Measurements from ENCODE around the gene SMIM38.

SMIM38 gene

DNA sequence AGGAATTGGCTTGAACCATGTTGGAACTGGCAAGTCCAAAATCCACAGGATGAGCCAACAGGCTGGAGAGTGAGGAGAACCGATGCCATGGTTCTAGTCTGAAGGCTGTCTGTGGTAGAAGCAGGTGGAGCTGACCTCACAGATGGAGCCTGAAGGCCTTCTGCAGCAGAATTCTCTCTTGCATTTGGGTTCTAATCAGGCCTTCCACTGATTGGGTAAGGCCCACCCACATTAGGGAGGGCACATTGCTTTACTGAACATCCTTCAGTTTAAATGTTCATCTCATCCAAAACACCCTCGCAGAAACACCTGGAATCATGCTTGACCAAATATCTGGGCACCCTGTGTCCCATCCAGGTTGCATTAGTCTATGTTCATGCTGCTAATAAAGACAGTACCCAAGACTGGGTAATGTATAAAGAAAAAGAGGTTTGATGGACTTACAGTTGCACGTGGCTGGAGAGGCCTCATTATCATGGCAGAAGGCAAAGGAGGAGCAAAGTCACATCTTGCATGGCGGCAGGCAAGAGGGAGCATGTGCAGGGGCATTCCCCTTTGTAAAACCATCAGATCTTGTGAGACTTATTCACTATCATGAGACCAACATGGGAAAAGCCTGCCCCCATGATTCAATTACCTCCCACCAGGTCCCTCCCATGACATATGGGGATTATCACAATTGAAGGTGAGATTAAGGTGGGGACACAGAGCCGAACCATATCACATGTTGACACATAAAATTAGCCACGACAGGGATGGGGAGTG lies 15.9 kb downstream of the SMIM38 start:
- no peaks in the 10 kb centered on the region for H3K79me2 ChIP-seq (ENCODE audit: insufficient read depth, low read length)
- no peaks in the 10 kb centered on the region for H3F3A ChIP-seq (ENCODE audit: insufficient read depth, low read length)
- no peaks in the 10 kb centered on the region for H3K9me3 ChIP-seq (ENCODE audit: low read length)
- no peak overlapping the region for H3K4me2 ChIP-seq (ENCODE audit: low read length)
- H3K4me1 ChIP-seq (ENCODE audit: insufficient read depth, low read length, severe bottlenecking) = no peaks in the 10 kb centered on the region
- no peaks in the 10 kb centered on the region for H3K36me3 ChIP-seq (ENCODE audit: insufficient read depth, low read length)
- no peak overlapping the region for H2AFZ ChIP-seq (ENCODE audit: low read length)
- H3K9me2 ChIP-seq (ENCODE audit: low read depth, low read length) = no peaks in the 10 kb centered on the region
- H4K20me1 ChIP-seq (ENCODE audit: insufficient read depth, low read length) = no peaks in the 10 kb centered on the region
- no peak overlapping the region for H3K9ac ChIP-seq (ENCODE audit: low read length)
- TF ChIP-seq, protein P1, sequence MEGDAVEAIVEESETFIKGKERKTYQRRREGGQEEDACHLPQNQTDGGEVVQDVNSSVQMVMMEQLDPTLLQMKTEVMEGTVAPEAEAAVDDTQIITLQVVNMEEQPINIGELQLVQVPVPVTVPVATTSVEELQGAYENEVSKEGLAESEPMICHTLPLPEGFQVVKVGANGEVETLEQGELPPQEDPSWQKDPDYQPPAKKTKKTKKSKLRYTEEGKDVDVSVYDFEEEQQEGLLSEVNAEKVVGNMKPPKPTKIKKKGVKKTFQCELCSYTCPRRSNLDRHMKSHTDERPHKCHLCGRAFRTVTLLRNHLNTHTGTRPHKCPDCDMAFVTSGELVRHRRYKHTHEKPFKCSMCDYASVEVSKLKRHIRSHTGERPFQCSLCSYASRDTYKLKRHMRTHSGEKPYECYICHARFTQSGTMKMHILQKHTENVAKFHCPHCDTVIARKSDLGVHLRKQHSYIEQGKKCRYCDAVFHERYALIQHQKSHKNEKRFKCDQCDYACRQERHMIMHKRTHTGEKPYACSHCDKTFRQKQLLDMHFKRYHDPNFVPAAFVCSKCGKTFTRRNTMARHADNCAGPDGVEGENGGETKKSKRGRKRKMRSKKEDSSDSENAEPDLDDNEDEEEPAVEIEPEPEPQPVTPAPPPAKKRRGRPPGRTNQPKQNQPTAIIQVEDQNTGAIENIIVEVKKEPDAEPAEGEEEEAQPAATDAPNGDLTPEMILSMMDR (IDR thresholded peaks at IDR 0.05; ENCODE audit: low read length) = no peak
- no peak for TF ChIP-seq EZH2 (IDR thresholded peaks at IDR 0.05; ENCODE audit: borderline replicate concordance, low read length)
- H3K27me3 ChIP-seq (ENCODE audit: insufficient read depth, low read length) = peaks cover 6% of the 10 kb centered on the region; the same call in 1 of the 2 replicates
- H3K4me3 ChIP-seq (ENCODE audit: low read depth, low read length, poor library complexity, severe bottlenecking) = no peak overlapping the region
- no peak overlapping the region for H3K27ac ChIP-seq (ENCODE audit: low read depth, low read length, poor library complexity, severe bottlenecking)

DNA sequence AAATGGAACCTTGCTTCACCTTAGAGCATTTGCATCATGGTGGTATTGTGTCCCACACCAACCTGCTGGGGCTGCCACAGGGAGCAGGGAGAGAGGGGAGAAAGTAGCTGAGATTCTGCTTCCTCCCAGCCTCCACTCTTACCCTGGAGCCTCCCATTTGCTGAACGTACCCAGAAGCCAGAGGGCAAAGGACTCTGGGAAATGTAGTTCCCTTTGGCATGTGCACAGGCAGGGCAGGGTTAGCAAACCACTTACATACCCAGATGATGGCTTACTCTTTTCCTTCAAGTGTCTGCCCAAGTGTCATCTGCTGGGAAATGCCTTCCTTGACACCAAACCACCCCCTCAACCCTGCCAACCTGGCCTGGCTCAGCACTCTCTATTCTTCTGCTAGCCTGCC lies 16.9 kb downstream of the SMIM38 start:
- H2AFZ ChIP-seq (ENCODE audit: low read length) = no peak overlapping the region
- H3K9me3 ChIP-seq (ENCODE audit: low read length) = no peaks in the 10 kb centered on the region
- no peak overlapping the region for H3K27ac ChIP-seq (ENCODE audit: low read depth, low read length, poor library complexity, severe bottlenecking)
- TF ChIP-seq, protein P1 (IDR thresholded peaks at IDR 0.05; ENCODE audit: low read length) = no peak
- no peak for TF ChIP-seq EZH2 (IDR thresholded peaks at IDR 0.05; ENCODE audit: borderline replicate concordance, low read length)
- no peaks in the 10 kb centered on the region for H3K79me2 ChIP-seq (ENCODE audit: insufficient read depth, low read length)
- H3K4me1 ChIP-seq (ENCODE audit: insufficient read depth, low read length, severe bottlenecking) = no peaks in the 10 kb centered on the region
- H3K4me3 ChIP-seq (ENCODE audit: low read depth, low read length, poor library complexity, severe bottlenecking) = no peak overlapping the region
- peaks cover 6% of the 10 kb centered on the region; the same call in 1 of the 2 replicates for H3K27me3 ChIP-seq (ENCODE audit: insufficient read depth, low read length)
- no peaks in the 10 kb centered on the region for H4K20me1 ChIP-seq (ENCODE audit: insufficient read depth, low read length)
- H3K9ac ChIP-seq (ENCODE audit: low read length) = no peak overlapping the region
- no peaks in the 10 kb centered on the region for H3K36me3 ChIP-seq (ENCODE audit: insufficient read depth, low read length)
- no peak overlapping the region for H3K4me2 ChIP-seq (ENCODE audit: low read length)
- H3F3A ChIP-seq (ENCODE audit: insufficient read depth, low read length) = no peaks in the 10 kb centered on the region
- no peaks in the 10 kb centered on the region for H3K9me2 ChIP-seq (ENCODE audit: low read depth, low read length)

DNA sequence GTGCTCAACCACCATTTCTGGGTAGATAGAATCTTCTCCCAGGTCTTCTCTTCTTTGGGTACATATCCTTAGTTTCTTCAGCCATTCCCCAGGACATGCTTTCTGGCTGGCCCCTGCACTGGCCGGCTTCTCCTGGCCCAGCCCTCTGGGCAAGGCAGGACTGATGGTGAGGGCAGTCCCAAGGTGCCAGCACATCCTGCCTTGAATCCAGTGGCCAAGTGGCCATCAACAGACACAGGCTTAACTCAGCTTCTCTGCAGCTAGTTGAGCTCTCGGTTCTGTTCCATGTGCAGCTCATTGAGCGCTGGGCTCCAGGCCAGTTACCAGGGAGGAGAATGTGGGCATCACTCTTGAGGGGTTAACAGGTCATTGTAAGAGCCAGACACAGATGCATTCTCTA lies 17.6 kb downstream of the SMIM38 start:
- no peak overlapping the region for H3K27ac ChIP-seq (ENCODE audit: low read depth, low read length, poor library complexity, severe bottlenecking)
- no peaks in the 10 kb centered on the region for H3K36me3 ChIP-seq (ENCODE audit: insufficient read depth, low read length)
- no peak overlapping the region for H2AFZ ChIP-seq (ENCODE audit: low read length)
- peaks cover 5% of the 10 kb centered on the region; the same call in 1 of the 2 replicates for H3K27me3 ChIP-seq (ENCODE audit: insufficient read depth, low read length)
- H3K4me2 ChIP-seq (ENCODE audit: low read length) = no peak overlapping the region
- no peak overlapping the region for H3K9ac ChIP-seq (ENCODE audit: low read length)
- H3F3A ChIP-seq (ENCODE audit: insufficient read depth, low read length) = no peaks in the 10 kb centered on the region
- no peak overlapping the region for H3K4me3 ChIP-seq (ENCODE audit: low read depth, low read length, poor library complexity, severe bottlenecking)
- no peak for TF ChIP-seq EZH2 (IDR thresholded peaks at IDR 0.05; ENCODE audit: borderline replicate concordance, low read length)
- TF ChIP-seq, protein P1 (IDR thresholded peaks at IDR 0.05; ENCODE audit: low read length) = no peak
- no peaks in the 10 kb centered on the region for H3K9me2 ChIP-seq (ENCODE audit: low read depth, low read length)
- no peaks in the 10 kb centered on the region for H3K9me3 ChIP-seq (ENCODE audit: low read length)
- H3K4me1 ChIP-seq (ENCODE audit: insufficient read depth, low read length, severe bottlenecking) = no peaks in the 10 kb centered on the region
- no peaks in the 10 kb centered on the region for H3K79me2 ChIP-seq (ENCODE audit: insufficient read depth, low read length)
- H4K20me1 ChIP-seq (ENCODE audit: insufficient read depth, low read length) = no peaks in the 10 kb centered on the region
